Measurements from ENCODE around the gene SLFN14. TPM values are rescaled to one million over a fixed set of nuclear protein-coding genes. Genes with fewer than 3 reads are reported as not detected.

SLFN14 gene
- total and polyA plus RNA-seq, 2 of the 4 experiments (the other 2 are of a cell fraction) = not detected

- Histone ChIP-seq H3K9me1 (ENCODE audit: insufficient read depth, low read length) (peaks cover 8% of the 10 kb centered on the region; the same call in 1 of the 2 replicates), H3K27me3 (ENCODE audit: control insufficient read depth, insufficient read depth, low read length) (no peaks in the 10 kb centered on the region), H3K56ac (ENCODE audit: extremely low read depth, insufficient read depth, low read length) (no peak overlapping the region), H2BK20ac (ENCODE audit: low read depth, low read length) (no peak overlapping the region), H3K9me3 (ENCODE audit: control insufficient read depth, insufficient read depth, low read length) (no peaks in the 10 kb centered on the region), H2BK15ac (ENCODE audit: low read depth, low read length) (no peak overlapping the region), H4K91ac (ENCODE audit: insufficient read depth, low read depth, low read length) (no peak overlapping the region), H2AK5ac (ENCODE audit: low read depth, low read length) (no peak overlapping the region), H3K14ac (replicated peaks; ENCODE audit: low read depth, low read length) (no peak overlapping the region), H2AFZ (replicated peaks; ENCODE audit: low read length, poor library complexity) (no peak overlapping the region), H4K5ac (ENCODE audit: low read depth, low read length) (no peak overlapping the region), H4K8ac (ENCODE audit: low read depth in 2 of 2, low read length in 2 of 2) (no peak overlapping the region), H3K18ac (ENCODE audit: low read depth, low read length) (no peak overlapping the region), H3K4me3 (ENCODE audit: insufficient read depth, low read depth, low read length) (no peak overlapping the region), H2AK9ac (replicated peaks; ENCODE audit: low read depth, low read length, poor library complexity) (no peak overlapping the region), H3K4ac (ENCODE audit: low read depth, low read length) (no peak overlapping the region), H2BK120ac (ENCODE audit: low read depth, low read length) (no peak overlapping the region), H3K4me1 (ENCODE audit: control insufficient read depth, insufficient read depth, low read length) (peaks cover 2% of the 10 kb centered on the region), H3K79me1 (ENCODE audit: low read depth in 1 of 2, low read length in 2 of 2) (peaks cover 28 to 32% of the 10 kb centered on the region in 2 experiments), H4K20me1 (ENCODE audit: insufficient read depth, low read length) (no peaks in the 10 kb centered on the region), H3K27ac (ENCODE audit: insufficient read depth, low read length) (no peak overlapping the region), H3K23ac (ENCODE audit: low read depth, low read length) (no peak overlapping the region), H3K36me3 (ENCODE audit: control insufficient read depth, insufficient read depth, low read length) (peaks cover 6% of the 10 kb centered on the region), H3K9ac (ENCODE audit: low read depth, low read length) (no peak overlapping the region), H2BK5ac (ENCODE audit: low read depth, low read length, poor library complexity, severe bottlenecking) (no peak overlapping the region), H3K4me2 (ENCODE audit: low read depth, low read length) (no peak overlapping the region)
- intact Hi-C loops (cut with micrococcal nuclease) (no loop called here), dilution Hi-C loops (cut with HindIII; ENCODE audit: low sequenced_read_pairs, unreplicated experiment) (no loop called here), in situ Hi-C loops (cut with MboI; ENCODE audit: low sequenced_read_pairs) (loop anchor here (25.0 kb wide), 1 partner anchor 588 kb away; the partner anchor contains the start of gene LIG3)
- DNase-seq (no peak), ATAC-seq (ENCODE audit: low read depth) (no peak)
- CTCF ChIA-PET = no interaction called here
- no CpG with 5 or more reads among the region's 3 CpGs for WGBS, 2 experiments (ENCODE audit: extremely low coverage in 2 of 2, insufficient read length in 1 of 2)
- TF ChIP-seq CTCF (conservative IDR thresholded peaks at IDR 0.05; ENCODE audit: low read depth, low read length) (no peak), MXI1 (IDR thresholded peaks at IDR 0.05; ENCODE audit: borderline replicate concordance, low read depth, low read length) (no peak), RFX5 (IDR thresholded peaks at IDR 0.05; ENCODE audit: low read depth, low read length) (no peak), ELK1 (IDR thresholded peaks at IDR 0.05; ENCODE audit: borderline replicate concordance, low read depth, low read length) (no peak), CEBPB (IDR thresholded peaks at IDR 0.05; ENCODE audit: low read depth, low read length) (no peak), USF2 (IDR thresholded peaks at IDR 0.05; ENCODE audit: low read depth, low read length) (no peak), NFE2L2 (IDR thresholded peaks at IDR 0.05; ENCODE audit: low read depth, low read length) (no peak), RCOR1 (IDR thresholded peaks at IDR 0.05; ENCODE audit: insufficient replicate concordance, low read length) (no peak), POLR2A (IDR thresholded peaks at IDR 0.05; ENCODE audit: low read depth, low read length) (no peak), FOS (IDR thresholded peaks at IDR 0.05; ENCODE audit: low read depth, low read length) (no peak)
- POLR2A ChIA-PET (ENCODE audit: unreplicated experiment) = no interaction called here
- no TSS peak for BruUV-seq (replicated peaks)
Measured at GRCh38 chr17:35575759-35576158, 15.1 kb upstream of the SLFN14 start.

Data from IMR-90 (cell line).